AG10803 (cell line): Measurements from ENCODE around the gene NTMT1.

ENCODE experiments used
- DNase-seq: peaks from one replicate; pipeline ENCODE4 v3.0.0; 2010; ENCODE audit warnings: low read depth
- H3K4me3 ChIP-seq: 2 replicates; pipeline ENCODE4 v1.5.1; 2011; ENCODE audit warnings: mild to moderate bottlenecking, low read length, control low read depth
- CTCF ChIP-seq: conservative IDR thresholded peaks from 2 replicates; pipeline ENCODE4 v1.5.1; 2011; ENCODE audit warnings: mild to moderate bottlenecking, low read length, control low read depth, inconsistent platforms

The NTMT1 gene

GRCh38 chr9:129664746-129665388, 38.9 kb downstream of the NTMT1 start:
- no peak for DNase-seq
- H3K4me3 ChIP-seq, result peak overlapping the region; percentile 85
- no peak for TF ChIP-seq CTCF

- no peak for TF ChIP-seq CTCF
- peak; percentile 82 for DNase-seq
- peak within 1 kb of the TSS; percentile 85 for H3K4me3 ChIP-seq
Measured at GRCh38 chr9:129665389-129665775, 39.4 kb downstream of the NTMT1 start, which contains the start of gene PRRX2. Gene PRRX2, plus strand, starts transcription at chr9:129665647. Its CDS starts 221 bp downstream, at chr9:129665868.

GRCh38 chr9:129665814-129666520, 40.0 kb downstream of the NTMT1 start:
- no peak for TF ChIP-seq CTCF
- no peak for DNase-seq
- H3K4me3 ChIP-seq, result peak overlapping the region; percentile 85

DNA sequence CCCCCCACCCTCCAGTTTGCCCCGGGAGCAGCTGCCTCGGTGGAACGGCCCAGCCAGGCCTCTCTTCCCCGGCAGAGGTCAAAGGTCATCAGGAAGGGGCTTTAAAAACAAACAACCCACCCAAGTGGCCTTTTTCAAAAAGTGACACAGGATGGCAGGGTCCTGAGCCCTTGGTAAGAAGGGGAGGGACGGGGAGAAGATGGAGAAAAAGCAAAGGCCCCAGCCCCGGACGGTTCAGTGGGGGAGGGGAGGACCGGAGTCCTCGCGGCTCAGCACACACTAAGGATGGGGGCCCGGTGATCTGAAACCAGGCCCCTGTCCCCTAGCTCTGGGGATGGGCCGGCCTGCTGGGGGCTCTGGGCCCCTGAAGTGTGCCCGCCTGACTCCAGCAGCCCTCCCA, 40.6 kb downstream of the NTMT1 start:
- no peak for TF ChIP-seq CTCF
- no peak for DNase-seq
- H3K4me3 ChIP-seq, result peak overlapping the region; percentile 85

- no peak for DNase-seq
- no peak for TF ChIP-seq CTCF
- H3K4me3 ChIP-seq, result peak overlapping the region; percentile 85
Measured at GRCh38 chr9:129667378-129667777, 41.4 kb downstream of the NTMT1 start.

- peak overlapping the region; percentile 85 for H3K4me3 ChIP-seq
- TF ChIP-seq CTCF, result peak; percentile 35; the same call in 1 of the 2 replicates
- DNase-seq, result peak; percentile 41
Measured at GRCh38 chr9:129667850-129668249, 41.9 kb downstream of the NTMT1 start.
